Measurements from ENCODE around the gene IL1RAPL1.

DNA sequence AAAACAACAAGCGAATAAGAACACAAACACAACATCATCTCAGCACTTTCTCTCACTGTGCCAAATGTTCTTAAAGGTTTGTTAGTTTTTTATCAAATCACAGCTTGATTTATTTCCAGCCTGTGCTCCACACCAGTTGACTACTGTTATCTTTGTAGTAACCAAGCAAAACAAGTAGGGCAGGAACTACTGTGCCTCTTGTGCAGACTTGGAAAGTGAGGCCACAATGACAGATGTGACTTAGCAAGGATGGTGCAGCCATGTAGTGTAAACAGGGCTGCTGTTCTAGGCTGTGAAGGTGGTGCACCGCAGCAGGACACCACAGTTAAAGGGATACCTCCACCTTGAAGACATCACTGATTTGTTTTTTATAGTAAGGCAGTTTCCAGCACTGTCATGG, 170.0 kb downstream of the IL1RAPL1 start:
- TF ChIP-seq, protein P1, sequence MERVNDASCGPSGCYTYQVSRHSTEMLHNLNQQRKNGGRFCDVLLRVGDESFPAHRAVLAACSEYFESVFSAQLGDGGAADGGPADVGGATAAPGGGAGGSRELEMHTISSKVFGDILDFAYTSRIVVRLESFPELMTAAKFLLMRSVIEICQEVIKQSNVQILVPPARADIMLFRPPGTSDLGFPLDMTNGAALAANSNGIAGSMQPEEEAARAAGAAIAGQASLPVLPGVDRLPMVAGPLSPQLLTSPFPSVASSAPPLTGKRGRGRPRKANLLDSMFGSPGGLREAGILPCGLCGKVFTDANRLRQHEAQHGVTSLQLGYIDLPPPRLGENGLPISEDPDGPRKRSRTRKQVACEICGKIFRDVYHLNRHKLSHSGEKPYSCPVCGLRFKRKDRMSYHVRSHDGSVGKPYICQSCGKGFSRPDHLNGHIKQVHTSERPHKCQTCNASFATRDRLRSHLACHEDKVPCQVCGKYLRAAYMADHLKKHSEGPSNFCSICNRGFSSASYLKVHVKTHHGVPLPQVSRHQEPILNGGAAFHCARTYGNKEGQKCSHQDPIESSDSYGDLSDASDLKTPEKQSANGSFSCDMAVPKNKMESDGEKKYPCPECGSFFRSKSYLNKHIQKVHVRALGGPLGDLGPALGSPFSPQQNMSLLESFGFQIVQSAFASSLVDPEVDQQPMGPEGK (CRISPR knock-in tag; IDR thresholded peaks at IDR 0.05; ENCODE audit: borderline replicate concordance): no peak
- no peak for TF ChIP-seq ZNF565 (CRISPR knock-in tag; conservative IDR thresholded peaks at IDR 0.05; ENCODE audit: low read depth)
- no peak for TF ChIP-seq ARNTL (CRISPR knock-in tag; IDR thresholded peaks at IDR 0.05; ENCODE audit: borderline replicate concordance, low read depth)
- TF ChIP-seq OSR1 (CRISPR knock-in tag; IDR thresholded peaks at IDR 0.05): no peak
- TF ChIP-seq TOX (CRISPR knock-in tag; IDR thresholded peaks at IDR 0.05; ENCODE audit: borderline replicate concordance): no peak
- TF ChIP-seq ISL1 (CRISPR knock-in tag; IDR thresholded peaks at IDR 0.05): no peak
- TF ChIP-seq ZC3H10 (CRISPR knock-in tag; IDR thresholded peaks at IDR 0.05): no peak

Measured in SK-N-SH treated with all-trans-retinoic acid at 6 μM for 48 hours (cell line).